Coronary artery (tissue), 2 donors: ENCODE data around the gene USB1.
A peak's percentile ranks its signal among the peaks of the same experiment; 100 is the strongest.

ENCODE experiments used
- DNase-seq: peaks from one replicate; pipeline ENCODE4 v3.0.0-alpha.2; 2017; ENCODE audit warnings: low spot score
- H3K27ac ChIP-seq, 2 donors: fragments of 200-600 bp; sonication (generic); one replicate each; pipeline ENCODE4 v1.5.1; 2016 to 2019
- H3K4me3 ChIP-seq: fragments of 200-600 bp; sonication (generic); 2 replicates; pipeline ENCODE4 v1.5.1; 2016; ENCODE audit warnings: mild to moderate bottlenecking, moderate library complexity
- TF ChIP-seq, protein P1 (sequence below): fragments of 200-600 bp; sonication (generic); IDR thresholded peaks from one replicate; pipeline ENCODE4 v1.5.1; 2019; ENCODE audit warnings: antibody characterized with exemption

USB1 gene

GRCh38 chr16:58025351-58026138 is 24.3 kb downstream of the USB1 start, which contains the start of gene MMP15:
Gene MMP15 (plus strand): TSS chr16:58025754. CDS start chr16:58026351, 597 bp downstream.
- Histone ChIP-seq H3K27ac (peak within 1 kb of the TSS in 1 of 2 donors; percentile 85), H3K4me3 (peak within 1 kb of the TSS; percentile 75)
- DNase-seq, result no peak
- TF ChIP-seq, protein P1, sequence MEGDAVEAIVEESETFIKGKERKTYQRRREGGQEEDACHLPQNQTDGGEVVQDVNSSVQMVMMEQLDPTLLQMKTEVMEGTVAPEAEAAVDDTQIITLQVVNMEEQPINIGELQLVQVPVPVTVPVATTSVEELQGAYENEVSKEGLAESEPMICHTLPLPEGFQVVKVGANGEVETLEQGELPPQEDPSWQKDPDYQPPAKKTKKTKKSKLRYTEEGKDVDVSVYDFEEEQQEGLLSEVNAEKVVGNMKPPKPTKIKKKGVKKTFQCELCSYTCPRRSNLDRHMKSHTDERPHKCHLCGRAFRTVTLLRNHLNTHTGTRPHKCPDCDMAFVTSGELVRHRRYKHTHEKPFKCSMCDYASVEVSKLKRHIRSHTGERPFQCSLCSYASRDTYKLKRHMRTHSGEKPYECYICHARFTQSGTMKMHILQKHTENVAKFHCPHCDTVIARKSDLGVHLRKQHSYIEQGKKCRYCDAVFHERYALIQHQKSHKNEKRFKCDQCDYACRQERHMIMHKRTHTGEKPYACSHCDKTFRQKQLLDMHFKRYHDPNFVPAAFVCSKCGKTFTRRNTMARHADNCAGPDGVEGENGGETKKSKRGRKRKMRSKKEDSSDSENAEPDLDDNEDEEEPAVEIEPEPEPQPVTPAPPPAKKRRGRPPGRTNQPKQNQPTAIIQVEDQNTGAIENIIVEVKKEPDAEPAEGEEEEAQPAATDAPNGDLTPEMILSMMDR, result no peak

DNA sequence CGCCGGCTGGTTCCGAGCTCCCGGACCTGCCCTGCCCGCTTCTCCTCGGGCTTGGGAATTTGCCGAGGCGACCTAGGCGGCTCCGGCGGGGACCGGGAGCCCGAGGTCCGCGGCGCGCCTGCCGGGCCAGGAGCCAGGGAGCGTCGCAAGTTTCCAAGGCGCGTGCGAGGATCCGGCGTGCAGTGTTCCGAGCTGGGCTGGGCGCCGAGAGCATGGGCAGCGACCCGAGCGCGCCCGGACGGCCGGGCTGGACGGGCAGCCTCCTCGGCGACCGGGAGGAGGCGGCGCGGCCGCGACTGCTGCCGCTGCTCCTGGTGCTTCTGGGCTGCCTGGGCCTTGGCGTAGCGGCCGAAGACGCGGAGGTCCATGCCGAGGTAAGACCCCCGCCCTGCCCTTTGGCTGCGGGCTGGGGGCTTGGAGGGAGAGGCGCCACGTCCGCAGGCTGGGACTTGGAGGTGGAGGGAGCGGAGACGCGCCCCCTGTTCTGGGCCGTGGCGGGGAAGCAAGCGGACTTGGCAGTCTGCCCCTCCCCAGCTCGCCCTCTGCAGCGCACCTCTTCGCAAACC is 25.0 kb downstream of the USB1 start:
- Histone ChIP-seq H3K27ac (peak overlapping the region in 1 of 2 donors; percentile 85), H3K4me3 (peak overlapping the region; percentile 75)
- no peak for DNase-seq
- TF ChIP-seq, protein P1, result no peak

DNA sequence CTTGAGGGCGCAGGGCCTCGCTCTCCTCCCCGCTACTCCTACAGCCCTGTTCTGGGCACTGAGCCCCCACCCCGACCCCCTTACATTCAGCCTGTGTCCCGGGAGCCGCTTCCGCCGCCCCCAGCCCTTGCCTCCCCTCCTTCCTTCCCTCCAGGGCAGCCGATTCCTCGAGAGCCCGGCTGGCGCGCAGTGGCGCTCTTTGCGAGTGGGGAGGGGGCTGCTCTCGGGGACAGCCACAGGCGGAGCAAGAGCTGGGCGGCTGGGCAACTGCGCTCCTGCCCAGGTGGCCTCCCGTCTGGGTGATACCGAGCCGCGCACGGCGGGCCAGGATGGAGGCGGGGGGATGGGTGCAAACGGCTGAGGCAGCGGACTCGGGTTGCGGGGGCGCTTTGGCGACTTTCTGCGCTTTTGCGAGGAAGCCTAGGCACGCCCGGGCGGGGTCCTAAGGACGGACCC is 25.5 kb downstream of the USB1 start:
- TF ChIP-seq, protein P1, result no peak
- Histone ChIP-seq H3K4me3 (peak overlapping the region; percentile 75), H3K27ac (peak overlapping the region in 1 of 2 donors; percentile 85)
- no peak for DNase-seq

DNA sequence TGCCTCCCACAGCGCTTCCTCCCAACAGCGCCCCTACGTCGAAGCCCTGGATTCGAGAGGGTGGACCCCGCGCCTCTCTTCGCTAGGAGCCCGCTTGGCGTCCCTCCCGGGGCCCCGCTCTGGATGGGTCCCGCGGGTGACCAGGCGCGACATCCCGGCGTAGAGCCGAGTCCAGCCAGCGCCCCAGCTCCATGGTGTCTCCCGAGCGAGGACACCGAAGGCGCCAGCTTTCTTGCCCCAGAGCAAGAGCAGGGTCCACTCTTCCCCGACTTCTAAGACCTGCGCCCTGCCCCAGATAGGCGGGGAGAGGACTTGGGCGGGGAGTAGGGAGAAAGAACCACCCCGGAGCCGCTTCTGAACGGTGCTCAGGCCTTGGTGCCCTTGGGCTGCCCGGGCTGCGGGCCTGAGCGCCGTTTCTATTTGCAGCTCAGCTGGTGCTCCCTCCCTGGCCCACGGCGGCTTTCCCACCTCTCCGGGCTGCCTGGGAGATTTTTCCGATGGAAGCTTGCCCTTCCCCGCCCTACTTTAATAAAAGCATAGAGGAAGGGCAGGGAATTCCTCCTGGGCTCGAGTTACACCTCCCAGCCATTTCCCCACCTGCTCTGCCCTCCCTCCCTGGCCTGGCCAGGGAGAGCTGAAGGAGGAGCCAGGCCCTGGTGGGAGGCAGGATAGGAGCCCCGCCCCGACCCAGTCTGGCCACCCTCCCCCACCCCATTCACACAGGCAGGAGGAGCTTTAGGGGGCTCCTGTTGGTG is 26.1 kb downstream of the USB1 start:
- TF ChIP-seq, protein P1, result no peak
- H3K4me3 ChIP-seq, result peak overlapping the region; percentile 75
- DNase-seq, result no peak
- peak overlapping the region in 1 of 2 donors; percentile 27 for H3K27ac ChIP-seq

- H3K27ac ChIP-seq, result peak overlapping the region in 1 of 2 donors; percentile 27
- H3K4me3 ChIP-seq, result peak overlapping the region; percentile 75
These were observed 26.8 kb downstream of the USB1 start for GRCh38 chr16:58027916-58028455.

DNA sequence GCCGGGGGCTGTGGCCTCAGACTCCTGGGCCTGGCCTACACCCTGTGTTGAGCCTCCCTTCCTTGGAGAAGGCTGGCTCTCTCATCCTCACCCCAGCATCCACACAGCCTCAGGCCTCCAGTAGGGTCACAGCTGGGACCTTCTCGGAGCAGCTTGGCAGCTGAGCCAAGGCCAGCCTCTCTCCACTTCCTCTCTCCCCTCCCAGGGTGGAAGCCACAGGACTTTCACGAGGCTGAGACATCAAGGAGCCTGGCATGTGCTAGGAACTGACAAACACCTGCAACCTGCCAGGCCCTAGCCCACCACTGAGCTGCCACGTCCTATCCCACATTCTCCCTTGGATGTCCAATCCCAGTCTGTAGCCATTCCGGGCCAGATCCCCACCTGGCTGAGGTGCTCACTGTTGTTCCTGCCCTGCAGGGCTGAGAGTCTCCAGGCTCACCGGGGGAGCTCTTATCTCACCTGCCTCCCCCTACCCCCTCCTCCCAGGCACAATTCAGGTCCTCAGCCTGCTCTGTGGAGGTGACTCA is 27.4 kb downstream of the USB1 start:
- DNase-seq, result no peak
- Histone ChIP-seq H3K27ac (no peak overlapping the region), H3K4me3 (no peak overlapping the region)
- TF ChIP-seq, protein P1, result no peak

More at GRCh38 chr16:58027916-58028455, 26.8 kb downstream of the USB1 start:
- DNase-seq, result no peak
- TF ChIP-seq, protein P1, result no peak
